Fibroblast of lung (primary cell): ENCODE data around the gene PDLIM7. TPM values are rescaled to one million over a fixed set of nuclear protein-coding genes. Genes with fewer than 3 reads are reported as not detected.

ENCODE experiments used
- DNase-seq, 2 donors: peaks; one replicate each; pipeline versions ENCODE4 v3.0.0 to v3.0.0-alpha.2; 2010; ENCODE audit warnings: low read depth in 2 of 2
- H2AFZ ChIP-seq: 2 replicates; pipeline ENCODE4 v1.5.1; 2012; ENCODE audit warnings: low read length, control low read depth, inconsistent platforms
- H3K27ac ChIP-seq: 2 replicates; pipeline ENCODE4 v1.5.1; 2011; ENCODE audit warnings: low read length, control low read depth; ENCODE audit not compliant: insufficient read depth
- H3K27me3 ChIP-seq: 2 replicates; pipeline ENCODE4 v1.5.1; 2011; ENCODE audit warnings: mild to moderate bottlenecking, low read length; ENCODE audit not compliant: control insufficient read depth, insufficient read depth
- H3K36me3 ChIP-seq: 2 replicates; pipeline ENCODE4 v1.5.1; 2011; ENCODE audit warnings: low read length; ENCODE audit not compliant: control insufficient read depth, insufficient read depth
- H3K4me1 ChIP-seq: 2 replicates; pipeline ENCODE4 v1.5.1; 2011; ENCODE audit warnings: low read length; ENCODE audit not compliant: control insufficient read depth, insufficient read depth; ENCODE audit errors: extremely low read depth
- H3K4me2 ChIP-seq: 2 replicates; pipeline ENCODE4 v1.5.1; 2011; ENCODE audit warnings: low read length, control low read depth; ENCODE audit not compliant: insufficient read depth; ENCODE audit errors: extremely low read depth
- H3K4me3 ChIP-seq, 4 experiments: fragments of 200-600 bp in 1 of 4; sonication (generic) in 1 of 4; replicated peaks in 1 of 4; 2 replicates each; pipeline ENCODE4 v1.5.1; 2011 to 2016; ENCODE audit warnings: low read length in 4 of 4, low read depth in 3 of 4, mild to moderate bottlenecking in 3 of 4, control low read depth in 2 of 4, inconsistent platforms in 1 of 4, mixed read lengths in 1 of 4; ENCODE audit not compliant: insufficient read depth in 1 of 4; ENCODE audit errors: control extremely low read depth in 1 of 4
- H3K79me2 ChIP-seq: 2 replicates; pipeline ENCODE4 v1.5.1; 2012; ENCODE audit warnings: mild to moderate bottlenecking, low read length, inconsistent platforms; ENCODE audit not compliant: control insufficient read depth, insufficient read depth
- H3K9ac ChIP-seq: 2 replicates; pipeline ENCODE4 v1.5.1; 2011; ENCODE audit warnings: mild to moderate bottlenecking, low read length, control low read depth; ENCODE audit not compliant: insufficient read depth
- H3K9me3 ChIP-seq: 2 replicates; pipeline ENCODE4 v1.5.1; 2012; ENCODE audit warnings: low read depth, low read length; ENCODE audit not compliant: control insufficient read depth, insufficient read depth
- H4K20me1 ChIP-seq: 2 replicates; pipeline ENCODE4 v1.5.1; 2011; ENCODE audit warnings: low read length; ENCODE audit not compliant: control insufficient read depth, insufficient read depth; ENCODE audit errors: extremely low read depth
- CTCF ChIP-seq, 2 donors: IDR thresholded peaks in 1 of 2; conservative IDR thresholded peaks in 1 of 2; 1 replicate in 1 of 2; 2 replicates in 1 of 2; pipeline ENCODE4 v1.5.1; 2011 to 2012; ENCODE audit warnings: low read length in 2 of 2, control low read depth in 1 of 2, inconsistent platforms in 1 of 2, low read depth in 1 of 2, mild to moderate bottlenecking in 1 of 2
- EZH2 ChIP-seq: IDR thresholded peaks from 2 replicates; pipeline ENCODE4 v1.5.1; 2012; ENCODE audit warnings: low read length, control low read depth, mild to moderate bottlenecking; ENCODE audit errors: missing control alignments
- polyA plus RNA-seq, 2 donors: library from polyadenylated mRNA; depleted of rRNA in 1 of 2; stranded (reverse) in 1 of 2; unstranded in 1 of 2; fragments of >200 nt; gene quantifications; 2 replicates each; pipeline ENCODE4 v1.2.1, GENCODE V29; 2011 to 2012; ENCODE audit warnings: missing spikeins in 1 of 2
- total RNA-seq: library from RNA; depleted of rRNA; stranded (reverse); fragments of >200 nt; gene quantifications from 2 replicates; pipeline ENCODE4 v1.2.1, GENCODE V29; 2014

The PDLIM7 gene
- total and polyA plus RNA-seq, 2 donors (not counting 1 experiment from before 2014, with no cell fraction given): 65.2 to 245 TPM

GRCh38 chr5:177456591-177456964 lies 40.8 kb downstream of the PDLIM7 start:
- no peak for DNase-seq
- Histone ChIP-seq H3K4me1 (peaks cover 12% of the 10 kb centered on the region), H2AFZ (no peak overlapping the region), H3K4me2 (no peak overlapping the region), H3K4me3 (no peak overlapping the region), H3K27ac (no peak overlapping the region), H3K9me3 (no peaks in the 10 kb centered on the region), H3K9ac (no peak overlapping the region), H3K79me2 (no peaks in the 10 kb centered on the region), H4K20me1 (no peaks in the 10 kb centered on the region), H3K36me3 (peaks cover 27% of the 10 kb centered on the region), H3K27me3 (no peaks in the 10 kb centered on the region)
- no peak for TF ChIP-seq CTCF (conservative IDR thresholded peaks at IDR 0.05 in 1 of 2, IDR thresholded peaks at IDR 0.05 in 1 of 2; ENCODE audit: low read depth in 1 of 2, low read length in 2 of 2)
- no peak for TF ChIP-seq EZH2

GRCh38 chr5:177455661-177456590 lies 41.5 kb downstream of the PDLIM7 start:
- no peaks in the 10 kb centered on the region for H3K27me3 ChIP-seq
- H3K4me3 ChIP-seq: peak overlapping the region in 3 of 4 experiments; percentile 17 to 57 (median 27)
- H3K27ac ChIP-seq: no peak overlapping the region
- peaks cover 27% of the 10 kb centered on the region for H3K36me3 ChIP-seq
- H3K4me1 ChIP-seq: peaks cover 12% of the 10 kb centered on the region
- H3K9ac ChIP-seq: peak overlapping the region; percentile 11
- H3K9me3 ChIP-seq: no peaks in the 10 kb centered on the region
- DNase-seq: peak; percentile 77 to 90
- TF ChIP-seq CTCF (conservative IDR thresholded peaks at IDR 0.05 in 1 of 2, IDR thresholded peaks at IDR 0.05 in 1 of 2; ENCODE audit: low read depth in 1 of 2, low read length in 2 of 2) (peak; percentile 77 to 88), EZH2 (no peak)
- H3K79me2 ChIP-seq: no peaks in the 10 kb centered on the region
- no peak overlapping the region for H2AFZ ChIP-seq
- no peaks in the 10 kb centered on the region for H4K20me1 ChIP-seq
- peak overlapping the region; percentile 73 for H3K4me2 ChIP-seq

GRCh38 chr5:177455036-177455660 lies 42.3 kb downstream of the PDLIM7 start:
- Histone ChIP-seq H4K20me1 (no peaks in the 10 kb centered on the region), H3K27ac (no peak overlapping the region)

More at GRCh38 chr5:177455036-177455660, 42.3 kb downstream of the PDLIM7 start:
- peak overlapping the region; percentile 73 for H3K4me2 ChIP-seq
- peaks cover 24% of the 10 kb centered on the region for H3K36me3 ChIP-seq
- H3K9me3 ChIP-seq: no peaks in the 10 kb centered on the region
- no peaks in the 10 kb centered on the region for H3K27me3 ChIP-seq
- H3K9ac ChIP-seq: peak overlapping the region; percentile 59
- peak overlapping the region in 3 of 4 experiments; percentile 17 to 57 (median 27) for H3K4me3 ChIP-seq
- H2AFZ ChIP-seq: no peak overlapping the region
- peaks cover 12% of the 10 kb centered on the region for H3K4me1 ChIP-seq
- TF ChIP-seq CTCF (conservative IDR thresholded peaks at IDR 0.05 in 1 of 2, IDR thresholded peaks at IDR 0.05 in 1 of 2; ENCODE audit: low read depth in 1 of 2, low read length in 2 of 2) (peak; percentile 41 to 43), EZH2 (no peak)
- H3K79me2 ChIP-seq: no peaks in the 10 kb centered on the region
- DNase-seq: peak; percentile 54 to 72
